SHP77 treated with DMSO at 0.1 percent for 48 hours (cell line): ENCODE results near the gene SYN1.
A peak's percentile ranks its signal among the peaks of the same experiment; 100 is the strongest.

Experiments used
- DNase-seq: peaks from one replicate; lab custom pipeline; 2025; lab: John Stamatoyannopoulos, UW

SYN1 gene

DNA sequence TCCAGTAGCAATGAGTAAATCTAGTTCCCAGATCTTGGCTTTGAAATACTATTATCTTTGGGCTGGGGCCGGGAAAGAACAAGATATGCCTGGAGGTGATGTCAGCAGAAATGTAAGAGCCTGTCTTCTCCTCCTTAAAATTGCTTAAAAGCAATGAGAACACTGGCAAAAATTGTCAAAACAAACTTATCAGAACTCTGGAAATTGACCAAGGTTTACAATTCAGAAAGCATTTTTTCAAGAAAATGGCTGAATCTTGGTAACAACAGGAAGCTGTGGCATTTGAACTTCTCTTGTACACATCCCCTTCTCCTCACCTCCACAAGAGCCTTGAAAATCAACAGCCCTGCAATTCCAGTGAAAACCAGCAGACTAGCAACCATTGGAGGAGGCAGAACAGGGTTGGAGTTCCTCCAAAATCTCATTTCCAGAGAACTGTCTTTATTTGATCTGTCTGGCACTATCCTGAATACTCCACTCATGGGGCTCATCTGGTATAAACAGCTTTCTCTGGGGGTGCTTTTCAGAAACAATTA, 23.9 kb downstream of the SYN1 start:
- no peak for DNase-seq

- no peak for DNase-seq
Observed at GRCh38 chrX:47593522-47593921, 26.1 kb downstream of the SYN1 start.

DNA sequence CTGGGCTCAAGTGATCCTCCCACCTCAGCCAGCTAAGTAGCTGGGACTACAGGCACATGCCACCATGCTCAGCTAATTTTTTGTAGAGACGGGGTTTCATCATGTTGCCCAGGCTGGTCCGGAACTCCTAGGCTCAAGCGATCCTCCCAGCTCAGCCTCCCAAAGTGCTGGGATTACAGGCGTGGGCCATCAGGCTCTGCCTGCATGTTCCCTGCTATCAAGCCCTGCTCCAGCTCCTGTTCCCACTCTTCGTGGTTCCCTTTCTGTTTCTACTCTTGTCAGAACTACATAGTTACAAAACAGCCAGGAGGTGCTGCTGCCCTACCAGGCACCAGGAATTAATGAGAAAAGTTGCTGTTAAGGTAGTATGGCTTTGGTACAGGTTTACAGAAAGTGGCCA, 28.7 kb downstream of the SYN1 start:
- no peak for DNase-seq

- DNase-seq = no peak
Observed at GRCh38 chrX:47587906-47588735, 31.5 kb downstream of the SYN1 start.

DNA sequence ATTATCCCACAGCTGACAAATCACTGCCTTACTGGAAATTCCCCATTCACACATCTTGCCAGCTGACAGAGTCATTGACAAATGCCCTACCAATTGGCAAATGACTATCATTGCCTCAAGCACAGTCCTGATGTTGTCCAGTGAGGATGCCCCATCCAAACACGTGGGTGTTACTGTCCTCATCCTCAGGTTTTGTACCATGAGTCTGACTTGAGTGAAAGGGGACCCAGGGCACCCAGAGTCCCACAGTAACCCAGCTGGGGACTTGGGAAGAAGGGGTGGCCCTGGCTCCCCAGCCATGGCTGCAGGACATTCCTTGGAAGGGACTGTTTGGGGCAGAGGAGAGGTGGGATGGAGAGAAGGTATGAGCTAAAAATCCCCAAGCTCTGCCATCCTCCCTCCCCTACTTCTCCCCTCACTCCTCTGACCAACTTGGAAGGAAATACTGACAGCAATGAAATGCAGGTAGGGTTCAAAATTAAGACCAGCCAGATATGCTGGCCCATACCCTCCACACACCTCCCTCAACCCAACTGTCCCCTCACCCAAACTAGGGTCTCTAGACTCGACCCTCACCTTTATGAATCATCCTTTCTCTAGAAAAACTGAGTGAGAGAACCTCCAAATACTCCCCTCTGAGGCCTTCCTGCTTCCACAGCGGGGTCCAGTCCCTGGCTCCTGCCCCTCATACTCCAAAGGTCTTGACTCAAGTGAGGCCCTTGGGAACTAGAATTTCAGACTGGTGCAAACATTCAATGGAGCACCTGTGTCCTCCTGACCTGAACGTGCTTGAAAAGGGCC, 32.4 kb downstream of the SYN1 start:
- no peak for DNase-seq

DNA sequence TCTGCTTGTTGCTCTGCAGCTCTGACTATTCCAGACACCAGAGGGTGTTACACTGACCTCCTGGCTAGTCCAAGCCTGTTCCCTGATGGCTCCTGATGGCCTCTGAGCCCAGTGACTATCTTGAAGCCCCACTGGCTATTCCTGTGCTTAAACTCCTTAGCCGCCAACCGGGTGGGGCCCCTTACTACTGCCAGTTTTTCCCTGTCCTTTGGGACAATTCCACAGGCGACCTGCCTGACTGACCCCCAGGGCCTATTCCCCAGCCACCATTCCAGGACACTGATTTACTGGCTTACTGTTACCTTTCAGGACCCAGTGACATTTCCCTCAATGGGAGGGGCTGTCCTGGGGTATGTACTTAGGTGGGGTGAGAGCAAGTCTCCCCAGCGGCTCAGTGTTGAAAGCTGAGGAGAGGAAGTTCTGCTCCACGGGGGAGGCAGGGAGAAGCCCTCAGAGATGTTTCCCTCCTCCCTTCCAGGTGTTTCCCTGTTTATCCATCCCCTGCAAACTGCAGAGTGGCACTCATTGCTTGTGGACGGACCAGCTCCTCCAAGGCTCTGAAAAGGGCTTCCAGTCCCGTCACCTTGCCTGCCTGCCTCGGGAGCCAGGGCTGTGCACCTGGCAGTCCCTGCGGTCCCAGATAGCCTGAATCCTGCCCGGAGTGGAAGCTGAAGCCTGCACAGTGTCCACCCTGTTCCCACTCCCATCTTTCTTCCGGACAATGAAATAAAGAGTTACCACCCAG, 33.4 kb downstream of the SYN1 start:
- no peak for DNase-seq

DNA sequence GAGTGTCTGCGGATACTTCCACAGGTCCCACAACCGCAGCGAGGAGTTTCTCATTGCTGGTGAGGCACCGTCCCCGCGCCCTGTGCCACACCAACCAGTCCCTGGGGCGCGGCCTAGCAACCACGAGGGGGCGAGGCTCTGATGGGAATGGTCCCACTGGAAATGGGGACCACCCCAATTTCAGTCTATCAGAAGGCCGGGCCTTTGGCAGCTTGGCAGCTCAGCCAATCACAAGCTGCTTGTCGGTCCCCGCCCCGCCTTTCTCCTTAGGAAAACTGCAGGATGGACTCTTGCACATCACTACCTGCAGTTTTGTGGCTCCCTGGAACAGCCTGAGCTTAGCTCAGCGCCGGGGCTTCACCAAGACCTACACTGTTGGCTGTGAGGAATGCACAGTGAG, 34.4 kb downstream of the SYN1 start:
- no peak for DNase-seq

GRCh38 chrX:47584714-47585113, 34.9 kb downstream of the SYN1 start:
- no peak for DNase-seq

- DNase-seq = no peak
Observed at GRCh38 chrX:47583240-47583861, 36.3 kb downstream of the SYN1 start.

DNA sequence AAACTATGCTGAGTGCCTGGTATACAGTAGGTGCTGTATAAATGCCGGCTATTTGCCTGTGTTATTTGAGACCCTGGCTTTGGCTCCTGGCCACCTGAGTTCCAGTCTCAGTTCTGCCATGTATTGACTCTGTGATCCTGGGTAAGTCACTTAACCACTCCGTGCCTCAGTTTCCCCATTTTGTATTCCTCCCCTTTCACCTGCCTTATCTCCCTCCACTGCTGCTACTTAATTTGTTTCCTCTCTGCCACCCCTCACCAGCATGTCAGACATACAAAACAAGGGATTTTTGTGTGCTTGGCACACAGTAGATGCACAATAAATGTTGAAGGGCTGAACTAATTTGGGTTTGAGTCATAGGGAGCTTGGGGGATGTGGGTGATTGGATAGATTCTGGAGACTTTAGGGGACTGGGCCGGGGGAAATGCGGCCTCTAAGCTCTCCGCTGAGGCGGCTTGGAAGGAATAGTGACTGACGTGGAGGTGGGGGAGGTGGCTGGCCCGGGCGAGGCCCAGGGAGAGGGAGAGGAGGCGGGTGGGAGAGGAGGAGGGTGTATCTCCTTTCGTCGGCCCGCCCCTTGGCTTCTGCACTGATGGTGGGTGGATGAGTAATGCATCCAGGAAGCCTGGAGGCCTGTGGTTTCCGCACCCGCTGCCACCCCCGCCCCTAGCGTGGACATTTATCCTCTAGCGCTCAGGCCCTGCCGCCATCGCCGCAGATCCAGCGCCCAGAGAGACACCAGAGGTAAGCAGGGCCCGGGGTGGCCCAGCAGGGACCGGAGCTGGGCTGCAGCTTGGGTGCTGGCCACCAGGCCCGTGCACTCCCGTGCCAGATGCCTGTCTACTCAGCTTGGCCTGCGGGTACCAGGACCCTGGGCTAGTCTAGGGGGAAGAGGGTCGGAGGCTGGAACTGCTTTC, 37.7 kb downstream of the SYN1 start, which contains the start of gene TIMP1:
Gene TIMP1, plus strand, starts transcription at position 706 of the 917 bp plus-strand sequence. CDS start 980 bp downstream, outside the sequence.
- peak; percentile 8 for DNase-seq

DNA sequence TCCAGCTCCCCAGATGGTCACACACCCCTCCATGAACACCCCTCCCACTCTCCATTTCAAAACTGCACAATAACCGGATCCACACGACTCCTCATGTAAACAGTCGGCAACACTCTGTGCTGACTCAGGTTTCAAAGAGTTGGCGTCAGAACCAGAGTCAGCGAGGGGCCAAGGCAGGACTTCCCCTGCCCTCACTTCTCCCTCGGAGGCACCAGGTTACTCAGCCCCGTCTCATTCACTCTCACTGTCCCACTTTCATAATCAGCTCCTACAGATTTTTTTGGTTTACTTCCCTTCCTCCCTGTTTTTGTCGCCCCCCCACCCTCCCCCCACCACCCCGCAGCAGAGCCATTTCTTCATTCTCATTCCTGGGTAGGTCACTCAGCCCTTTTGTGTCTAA, 40.1 kb downstream of the SYN1 start:
- DNase-seq = no peak

DNA sequence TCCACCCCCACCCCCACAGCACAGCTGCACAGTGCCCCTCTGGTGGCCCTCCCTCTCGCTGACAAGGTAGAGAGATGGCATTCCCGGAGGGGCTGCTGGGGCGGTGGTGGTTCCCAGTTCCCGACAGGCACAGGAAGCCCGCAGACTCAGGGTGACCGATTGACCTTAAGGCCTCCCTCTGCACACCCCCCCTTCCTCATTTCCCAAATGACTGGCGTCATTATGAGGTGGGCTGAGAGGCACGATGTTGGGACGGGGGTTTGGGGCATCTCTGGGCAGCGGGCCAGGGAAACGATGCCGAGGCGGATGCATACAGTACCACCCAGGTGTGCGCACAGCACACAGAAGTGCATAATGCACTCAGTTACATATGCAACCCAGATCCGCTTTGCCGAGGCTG, 41.0 kb downstream of the SYN1 start:
- DNase-seq = no peak

GRCh38 chrX:47577901-47578300, 41.8 kb downstream of the SYN1 start:
- DNase-seq = no peak

GRCh38 chrX:47577424-47577823, 42.2 kb downstream of the SYN1 start:
- DNase-seq = no peak

DNA sequence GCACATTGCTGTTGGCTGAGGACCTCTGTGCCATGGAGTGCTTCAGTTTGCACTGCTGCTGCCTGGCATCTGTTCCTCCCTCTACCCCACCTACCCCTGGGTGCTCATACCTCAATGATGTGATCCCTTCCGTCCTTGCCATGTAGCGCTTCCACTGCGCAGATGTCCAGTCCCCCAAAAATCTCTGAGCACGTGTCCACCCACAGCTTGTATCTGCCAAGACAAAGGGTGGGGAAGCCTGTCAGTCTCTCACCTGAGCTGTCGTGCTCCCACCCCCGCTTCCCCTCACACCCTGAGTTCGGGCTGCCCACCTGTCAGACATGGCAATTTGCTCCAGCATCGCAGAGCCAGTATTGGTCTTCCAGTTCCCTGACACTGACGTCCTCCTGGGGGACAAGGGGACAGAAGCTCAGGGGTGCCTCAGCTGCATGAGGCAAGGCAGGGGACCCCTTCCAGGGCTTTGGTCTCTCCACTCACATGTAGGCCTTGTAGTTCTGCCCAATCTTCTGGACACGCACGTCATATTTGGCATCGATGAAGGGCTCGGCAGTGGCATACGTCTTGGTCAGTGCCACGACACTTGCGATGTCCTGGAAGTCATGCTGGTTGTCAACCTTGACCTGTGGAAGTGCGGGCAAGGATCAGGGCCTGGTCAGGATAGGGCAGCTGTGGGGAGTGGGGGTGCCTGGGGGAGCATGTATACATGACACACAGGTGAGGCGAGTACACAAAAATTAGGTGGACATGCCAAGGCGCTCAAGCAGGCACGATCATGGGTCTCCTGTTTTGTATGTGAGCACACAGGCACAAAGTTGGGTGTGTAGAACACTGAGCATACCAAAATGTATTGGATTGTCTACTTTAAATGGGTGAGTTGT, 43.4 kb downstream of the SYN1 start:
- DNase-seq = no peak

DNA sequence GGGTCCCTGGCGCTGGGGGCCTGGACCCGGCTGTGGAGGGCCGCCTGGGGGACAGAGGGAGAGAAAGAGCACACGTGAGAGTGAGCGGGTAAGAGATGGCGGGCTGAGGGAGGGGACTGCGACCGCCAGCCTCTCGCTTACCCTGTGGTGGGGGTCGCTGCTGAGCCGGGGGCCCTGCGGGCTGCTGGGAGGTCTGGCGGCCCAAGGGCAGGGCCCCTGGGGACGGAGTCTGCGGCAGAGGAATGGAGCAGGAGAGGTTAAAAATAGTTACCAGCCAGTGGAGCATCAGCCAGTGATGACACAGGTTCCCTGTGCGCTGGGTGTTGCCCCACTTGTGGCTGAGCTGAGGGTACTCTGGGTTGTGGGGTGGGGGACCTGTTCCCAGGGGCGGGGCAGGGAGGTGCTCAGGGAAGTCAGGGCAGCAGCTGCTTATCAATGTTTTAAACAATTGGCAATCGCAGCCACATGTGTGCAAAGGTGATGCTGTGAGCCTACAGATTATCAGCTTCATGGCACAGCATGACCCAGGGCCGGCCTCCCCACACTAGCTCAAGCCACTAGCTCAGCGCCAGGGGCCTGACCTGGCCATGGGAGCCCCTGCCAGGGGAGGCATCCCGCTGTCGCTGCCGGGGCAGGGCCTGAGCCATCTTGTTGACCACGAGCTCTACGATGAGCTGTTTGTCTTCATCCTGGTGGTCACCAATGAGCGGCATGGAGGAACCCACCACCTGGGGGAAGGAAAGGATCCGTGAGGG, 44.9 kb downstream of the SYN1 start:
- no peak for DNase-seq

GRCh38 chrX:47574076-47574546, 45.5 kb downstream of the SYN1 start:
- no peak for DNase-seq

DNA sequence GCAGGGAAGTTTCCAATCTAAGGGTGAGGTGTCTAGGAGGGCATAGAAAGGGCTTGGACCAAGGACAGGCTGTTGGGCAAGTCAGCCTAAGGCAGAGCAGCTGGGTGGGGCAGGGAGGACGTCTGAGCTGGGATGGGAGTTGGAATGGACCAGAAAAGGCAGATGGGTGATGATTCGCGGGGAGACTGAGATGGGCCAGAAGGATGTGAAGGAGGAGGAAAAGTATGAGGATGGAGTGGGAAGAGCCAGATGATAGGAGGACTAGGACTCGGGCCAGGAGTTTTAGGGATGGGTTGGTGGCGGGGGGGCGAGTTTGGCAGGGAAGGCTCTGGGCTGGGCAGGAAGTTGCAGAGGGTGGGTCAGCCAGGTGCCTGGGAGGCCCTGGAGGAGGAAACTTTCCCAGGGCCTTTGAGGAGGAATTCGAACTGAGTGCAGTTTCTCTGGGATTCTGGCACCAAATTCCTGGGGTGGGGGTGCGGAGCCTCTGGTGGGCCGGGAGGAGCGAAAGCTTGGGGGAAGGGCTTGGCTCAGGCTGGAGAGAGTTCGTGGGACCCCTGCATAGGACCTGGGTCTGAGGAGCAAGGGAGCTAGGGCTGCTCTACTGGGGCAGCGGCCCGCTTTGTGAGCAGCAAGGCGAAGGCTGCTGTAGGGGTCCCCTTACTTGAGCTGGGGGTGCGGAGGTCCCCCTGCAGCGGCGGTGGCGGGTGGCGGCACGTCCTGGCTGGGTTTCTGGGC, 46.1 kb downstream of the SYN1 start:
- no peak for DNase-seq
